Right lobe of liver (tissue), 6 donors: ENCODE results near the gene SMYD4. TPM values are rescaled to one million over a fixed set of nuclear protein-coding genes. Genes with fewer than 3 reads are reported as not detected.

Experiments
- ATAC-seq, 4 donors: fragments of 200-7000 bp; cut with Tn5 transposase; one replicate each; pipeline ENCODE4 v1.9.1; 2020; ENCODE audit warnings: mild to moderate bottlenecking in 4 of 4, moderate library complexity in 4 of 4
- DNase-seq, 3 donors: peaks; one replicate each; pipeline ENCODE4 v3.0.0-alpha.2; 2020
- H3K27ac ChIP-seq, 3 donors: fragments of 200-600 bp; one replicate each; pipeline ENCODE4 v1.8.0; 2022
- H3K27me3 ChIP-seq, 2 donors: fragments of 200-600 bp; one replicate each; pipeline ENCODE4 v1.8.0; 2022
- H3K36me3 ChIP-seq, 4 donors: fragments of 200-600 bp; sonication (generic) in 1 of 4; one replicate each; pipeline versions ENCODE4 v1.5.1 to v1.8.0; 2017 to 2022; ENCODE audit warnings: control low read depth in 1 of 4
- H3K4me1 ChIP-seq, 4 donors: fragments of 200-600 bp; sonication (generic) in 1 of 4; one replicate each; pipeline versions ENCODE4 v1.5.1 to v1.8.0; 2017 to 2022; ENCODE audit warnings: control low read depth in 1 of 4
- H3K4me3 ChIP-seq, 3 donors: fragments of 200-600 bp; one replicate each; pipeline ENCODE4 v1.8.0; 2022
- H3K9me3 ChIP-seq, 4 donors: fragments of 200-600 bp; sonication (generic) in 1 of 4; one replicate each; pipeline versions ENCODE4 v1.5.1 to v1.8.0; 2017 to 2022; ENCODE audit warnings: control low read depth in 1 of 4
- POLR2A ChIP-seq: fragments of 450-650 bp; IDR thresholded peaks from one replicate; pipeline ENCODE4 v1.6.1; 2017; ENCODE audit warnings: antibody characterized with exemption, mild to moderate bottlenecking
- WGBS: methylation state at CpG from one replicate; pipeline ENCODE4 v1.1.6; 2018; ENCODE audit warnings: low coverage, low lambda C conversion rate; ENCODE audit not compliant: insufficient coverage; ENCODE audit errors: missing lambda C conversion rate; 5-methylcytosine and 5-hydroxymethylcytosine counted together
- intact Hi-C, 2 donors: fragments of 100-400 bp; cut with DNase I; formaldehyde crosslinking; loops; one replicate each; pipeline versions ENCODE4 v1.11.2 to v1.14.1; 2022
- total RNA-seq, 6 experiments: library from RNA; depleted of rRNA in 2 of 6; stranded (reverse); fragments of >200 nt in 2 of 6; fragmentation: NEBNext Ultra II Directional in 3 of 6; extraction: Animal tissue kit (Norgen Biotek cat#: 25700) in 3 of 6; gene quantifications; one replicate each; pipeline versions ENCODE4 v1.1.0 to v1.2.4, GENCODE V29; 2016 to 2023
- TF ChIP-seq, protein P1 (sequence below), 4 donors: fragments of 200-600 bp in 3 of 4; fragments of 450-650 bp in 1 of 4; IDR thresholded peaks; one replicate each; pipeline versions ENCODE4 v1.5.1 to v1.8.0; 2016 to 2022; ENCODE audit warnings: antibody characterized with exemption in 4 of 4, mild to moderate bottlenecking in 2 of 4
- donor health status: DM: no; HTN: yes; CAD: no.
- donor health status: DM: no; HTN: no; CAD: no.
- donor health status: DM: no; HTN: no; CAD: no.
- donor health status: DM: no; HTN: yes; CAD: no.
- donor health status: DM: no; HTN: yes; CAD: no.

The SMYD4 gene
- total RNA-seq, 6 experiments from 2014 or later: 4.6 to 6.7 (median 6.0) TPM

DNA sequence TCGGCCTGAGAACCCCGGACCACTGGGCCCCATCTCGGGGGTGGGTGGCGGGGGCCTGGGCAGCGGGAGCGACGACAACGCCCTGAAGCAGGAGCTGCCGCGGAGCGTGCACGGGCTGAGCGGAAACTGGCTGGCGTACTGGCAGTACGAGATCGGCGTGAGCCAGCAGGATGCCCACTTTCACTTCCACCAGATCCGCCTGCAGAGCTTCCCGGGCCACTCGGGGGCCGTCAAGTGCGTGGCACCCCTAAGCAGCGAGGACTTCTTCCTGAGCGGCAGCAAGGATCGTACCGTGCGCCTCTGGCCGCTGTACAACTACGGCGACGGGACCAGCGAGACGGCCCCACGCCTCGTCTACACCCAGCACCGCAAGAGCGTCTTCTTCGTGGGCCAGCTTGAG lies 95.9 kb downstream of the SMYD4 start:
- Histone ChIP-seq H3K4me3 (no peak overlapping the region), H3K9me3 (no peaks in the 10 kb centered on the region), H3K27ac (no peak overlapping the region), H3K4me1 (peaks cover 2 to 31% (median 11%) of the 10 kb centered on the region in 4 donors), H3K27me3 (no peaks in the 10 kb centered on the region), H3K36me3 (peaks cover 0 to 12% (median 2%) of the 10 kb centered on the region in 4 donors)
- ATAC-seq: no peak
- intact Hi-C loops: no loop called here
- no CpG with 5 or more reads among the region's 38 CpGs for WGBS
- no peak for DNase-seq
- no peak for TF ChIP-seq POLR2A
- TF ChIP-seq, protein P1, sequence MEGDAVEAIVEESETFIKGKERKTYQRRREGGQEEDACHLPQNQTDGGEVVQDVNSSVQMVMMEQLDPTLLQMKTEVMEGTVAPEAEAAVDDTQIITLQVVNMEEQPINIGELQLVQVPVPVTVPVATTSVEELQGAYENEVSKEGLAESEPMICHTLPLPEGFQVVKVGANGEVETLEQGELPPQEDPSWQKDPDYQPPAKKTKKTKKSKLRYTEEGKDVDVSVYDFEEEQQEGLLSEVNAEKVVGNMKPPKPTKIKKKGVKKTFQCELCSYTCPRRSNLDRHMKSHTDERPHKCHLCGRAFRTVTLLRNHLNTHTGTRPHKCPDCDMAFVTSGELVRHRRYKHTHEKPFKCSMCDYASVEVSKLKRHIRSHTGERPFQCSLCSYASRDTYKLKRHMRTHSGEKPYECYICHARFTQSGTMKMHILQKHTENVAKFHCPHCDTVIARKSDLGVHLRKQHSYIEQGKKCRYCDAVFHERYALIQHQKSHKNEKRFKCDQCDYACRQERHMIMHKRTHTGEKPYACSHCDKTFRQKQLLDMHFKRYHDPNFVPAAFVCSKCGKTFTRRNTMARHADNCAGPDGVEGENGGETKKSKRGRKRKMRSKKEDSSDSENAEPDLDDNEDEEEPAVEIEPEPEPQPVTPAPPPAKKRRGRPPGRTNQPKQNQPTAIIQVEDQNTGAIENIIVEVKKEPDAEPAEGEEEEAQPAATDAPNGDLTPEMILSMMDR (IDR thresholded peaks at IDR 0.05): no peak

DNA sequence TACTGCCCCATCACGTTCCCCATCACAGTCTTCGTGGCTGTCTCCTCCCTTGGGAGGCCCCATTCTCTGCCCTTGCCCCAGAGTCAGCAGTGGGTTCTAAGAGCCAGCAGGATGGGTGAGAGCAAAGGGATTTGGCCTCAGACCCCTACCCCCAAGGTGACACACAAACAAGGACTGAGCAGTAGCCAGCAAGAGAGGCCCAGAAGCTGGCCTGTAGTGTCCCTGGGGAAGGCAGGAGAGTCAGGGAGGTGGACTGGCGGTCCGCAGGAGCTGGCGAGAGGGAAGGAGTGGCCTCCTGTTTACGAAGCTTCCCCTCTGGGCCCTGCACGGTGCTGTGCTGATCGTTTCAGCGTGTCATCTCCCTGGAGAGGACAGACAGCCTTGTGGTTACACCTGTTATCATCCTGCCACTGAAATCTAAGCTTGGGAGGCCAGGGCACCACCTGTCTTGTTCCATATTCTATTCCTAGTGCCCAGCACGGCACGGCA lies 96.8 kb downstream of the SMYD4 start:
- DNase-seq: no peak
- no CpG with 5 or more reads among the region's 11 CpGs for WGBS
- no peak overlapping the region for H3K4me3 ChIP-seq

DNA sequence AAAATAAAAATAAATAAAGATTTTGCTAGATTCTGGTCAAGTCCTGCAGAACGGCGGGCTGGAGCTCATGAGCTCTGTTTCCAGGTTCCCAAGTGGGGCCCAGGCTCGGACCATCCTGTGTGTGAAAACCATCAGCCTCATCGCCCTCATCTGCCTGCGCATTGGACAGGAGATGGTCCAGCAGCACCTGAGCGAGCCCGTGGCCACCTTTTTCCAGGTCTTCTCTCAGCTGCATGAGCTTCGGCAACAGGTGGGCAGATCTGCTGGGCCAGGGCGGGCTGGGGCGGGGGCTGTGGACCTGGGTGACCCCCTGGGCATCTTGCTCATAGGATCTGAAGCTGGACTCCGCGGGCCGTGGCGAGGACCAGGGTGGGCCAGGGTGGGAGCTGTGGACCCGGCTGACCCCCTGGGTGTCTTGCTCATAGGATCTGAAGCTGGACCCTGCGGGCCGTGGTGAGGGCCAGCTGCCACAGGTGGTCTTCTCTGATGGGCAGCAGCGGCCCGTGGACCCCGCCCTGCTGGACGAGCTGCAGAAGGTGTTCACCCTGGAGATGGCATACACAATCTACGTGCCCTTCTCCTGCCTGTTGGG lies 97.4 kb downstream of the SMYD4 start:
- intact Hi-C loops: no loop called here
- no peaks in the 10 kb centered on the region for H3K9me3 ChIP-seq
- DNase-seq: no peak
- H3K4me3 ChIP-seq: no peak overlapping the region
- WGBS: no CpG with 5 or more reads among the region's 22 CpGs
- H3K27me3 ChIP-seq: no peaks in the 10 kb centered on the region
- no peak for TF ChIP-seq POLR2A
- TF ChIP-seq, protein P1 (IDR thresholded peaks at IDR 0.05): no peak
- peaks cover 0 to 23% (median 5%) of the 10 kb centered on the region in 4 donors for H3K4me1 ChIP-seq
- ATAC-seq: no peak
- H3K36me3 ChIP-seq: peaks cover 0 to 17% (median 2%) of the 10 kb centered on the region in 4 donors
- H3K27ac ChIP-seq: no peak overlapping the region

More for the DNA sequence above, 96.8 kb downstream of the SMYD4 start:
- H3K4me1 ChIP-seq: peaks cover 2 to 26% (median 8%) of the 10 kb centered on the region in 4 donors
- peaks cover 0 to 16% (median 2%) of the 10 kb centered on the region in 4 donors for H3K36me3 ChIP-seq
- no peak overlapping the region for H3K27ac ChIP-seq
- no peak for ATAC-seq
- no peak for TF ChIP-seq POLR2A
- no peaks in the 10 kb centered on the region for H3K27me3 ChIP-seq
- intact Hi-C loops: no loop called here
- H3K9me3 ChIP-seq: no peaks in the 10 kb centered on the region

DNA sequence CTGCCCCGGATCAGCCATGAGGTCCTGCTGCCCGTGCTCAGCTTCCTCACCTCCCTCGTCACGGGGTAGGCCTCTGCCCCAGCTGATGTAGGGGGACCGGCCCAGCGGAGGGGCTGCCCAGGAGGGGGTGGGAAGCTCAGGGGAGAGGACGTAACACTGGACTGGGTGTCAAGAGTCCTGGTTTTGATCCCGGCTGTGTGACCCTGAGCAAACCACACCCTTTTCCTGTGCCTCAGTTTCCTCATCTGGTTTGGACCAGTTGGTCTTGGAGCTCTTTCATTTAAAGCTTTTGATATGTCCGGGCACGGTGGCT lies 98.6 kb downstream of the SMYD4 start:
- H3K36me3 ChIP-seq: peaks cover 0 to 17% (median 2%) of the 10 kb centered on the region in 4 donors
- WGBS: no CpG with 5 or more reads among the region's 10 CpGs
- H3K4me3 ChIP-seq: no peak overlapping the region
- H3K27me3 ChIP-seq: no peaks in the 10 kb centered on the region
- H3K4me1 ChIP-seq: peaks cover 0 to 23% (median 3%) of the 10 kb centered on the region in 4 donors
- ATAC-seq (no peak), DNase-seq (no peak)
- intact Hi-C loops: no loop called here
- no peak for TF ChIP-seq POLR2A
- TF ChIP-seq, protein P1 (IDR thresholded peaks at IDR 0.05): no peak
- no peaks in the 10 kb centered on the region for H3K9me3 ChIP-seq
- no peak overlapping the region for H3K27ac ChIP-seq

DNA sequence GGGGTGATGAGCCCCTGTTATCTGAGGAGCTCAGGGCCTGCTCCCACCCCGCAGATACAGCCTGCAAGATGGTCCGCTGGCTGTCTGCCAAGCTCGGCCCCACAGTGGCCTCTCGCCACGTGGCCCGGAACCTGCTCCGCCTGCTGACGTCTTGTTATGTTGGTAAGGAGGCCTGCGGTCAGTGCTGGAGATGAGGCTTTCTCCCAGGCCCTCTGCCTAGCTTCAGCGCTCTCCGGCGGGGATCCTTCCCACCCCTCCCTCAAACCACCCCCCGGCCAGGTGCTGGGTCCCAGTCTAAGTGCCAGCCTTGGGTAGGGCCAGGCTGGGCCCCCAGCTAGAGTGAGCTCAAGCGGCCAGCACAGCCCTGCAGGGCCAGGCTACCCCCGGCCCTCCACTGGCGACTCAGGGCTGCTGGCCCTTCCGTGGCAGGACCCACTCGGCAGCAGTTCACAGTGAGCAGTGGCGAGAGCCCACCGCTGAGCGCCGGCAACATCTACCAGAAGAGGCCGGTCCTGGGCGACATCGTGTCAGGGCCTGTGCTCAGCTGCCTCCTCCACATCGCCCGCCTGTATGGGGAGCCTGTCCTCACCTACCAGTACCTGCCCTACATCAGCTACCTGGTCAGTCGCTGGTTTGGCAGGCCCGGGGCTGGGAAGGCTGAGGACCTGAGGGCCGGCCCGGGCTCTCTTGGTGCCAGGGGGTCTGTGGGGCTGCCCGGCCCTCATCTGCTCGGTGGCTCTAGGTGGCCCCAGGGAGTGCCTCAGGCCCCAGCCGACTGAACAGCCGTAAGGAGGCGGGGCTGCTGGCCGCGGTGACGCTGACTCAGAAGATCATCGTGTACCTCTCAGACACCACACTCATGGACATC lies 99.1 kb downstream of the SMYD4 start:
- DNase-seq: peak in 2 of 3 donors; percentile 71
- H3K36me3 ChIP-seq: peaks cover 0 to 17% (median 2%) of the 10 kb centered on the region in 4 donors
- H3K4me1 ChIP-seq: peaks cover 0 to 23% (median 6%) of the 10 kb centered on the region in 4 donors
- no peaks in the 10 kb centered on the region for H3K27me3 ChIP-seq
- 90% methylated on average over 6 of the region's 40 CpGs for WGBS
- H3K4me3 ChIP-seq: no peak overlapping the region
- H3K27ac ChIP-seq: peak overlapping the region; percentile 24 to 57 (median 31)
- H3K9me3 ChIP-seq: no peaks in the 10 kb centered on the region
- intact Hi-C loops: no loop called here
- peak; percentile 8 to 47 (median 22) for ATAC-seq
- TF ChIP-seq, protein P1 (IDR thresholded peaks at IDR 0.05): no peak
- TF ChIP-seq POLR2A: no peak
